Retina (tissue), 1 donor: Measurements from ENCODE around the gene NOC2L.

ENCODE experiments used
- DNase-seq: peaks from one replicate; pipeline ENCODE4 v3.0.0-alpha.2; 2016

Gene NOC2L

GRCh38 chr1:941015-941587, 18.0 kb downstream of the NOC2L start:
- DNase-seq: peak; percentile 80

DNA sequence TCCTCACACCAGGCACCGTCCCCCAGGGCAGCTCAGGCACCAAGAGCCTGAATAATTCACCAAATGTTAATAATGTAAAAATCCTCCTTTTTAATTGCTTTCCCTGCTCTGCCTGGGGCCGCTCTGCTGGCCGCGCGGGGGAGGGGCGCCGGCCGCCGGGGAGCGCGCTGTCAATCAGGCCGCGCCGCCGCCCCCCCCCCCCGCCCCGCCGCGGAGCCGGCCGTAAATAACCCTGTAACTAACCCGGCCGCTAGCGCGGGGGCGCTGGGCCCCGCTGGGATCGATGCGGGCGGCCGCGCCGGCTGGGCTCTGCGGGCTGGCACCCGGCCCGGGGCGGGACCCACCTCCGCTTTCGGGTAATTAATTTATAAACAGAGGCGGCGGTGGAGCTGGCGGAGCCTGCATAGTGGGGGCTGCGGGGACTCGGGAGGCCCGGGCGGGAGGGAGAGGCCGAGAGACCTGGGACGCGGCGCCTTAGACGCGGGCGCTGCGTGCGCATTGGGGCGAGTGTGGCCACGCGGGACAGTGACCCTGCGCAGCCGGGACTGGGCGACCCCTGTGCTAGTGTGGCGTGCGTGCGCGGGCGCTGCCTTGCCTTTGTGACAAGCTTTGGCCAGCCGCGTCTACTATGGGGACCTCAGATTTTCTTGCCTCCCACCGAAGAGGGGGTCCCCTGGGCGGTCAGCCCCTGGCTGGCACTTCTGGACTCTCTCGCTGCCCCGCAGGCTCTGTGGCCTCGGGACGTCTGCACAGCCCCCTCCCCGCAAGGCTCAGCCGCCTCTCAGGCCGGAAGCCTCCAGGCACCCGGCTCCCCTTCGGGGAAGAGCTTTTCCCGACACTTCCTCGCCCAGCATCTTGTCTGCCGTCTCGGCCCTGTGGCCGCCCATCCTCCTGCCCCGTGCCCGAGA, 18.7 kb downstream of the NOC2L start:
- peak; percentile 86 for DNase-seq

- peak; percentile 75 for DNase-seq
These were observed 19.4 kb downstream of the NOC2L start for GRCh38 chr1:939511-940106.

- DNase-seq: peak; percentile 53
These were observed 20.2 kb downstream of the NOC2L start for GRCh38 chr1:938711-939489.

GRCh38 chr1:938088-938683, 20.9 kb downstream of the NOC2L start:
- peak; percentile 52 for DNase-seq

- peak; percentile 60 for DNase-seq
These were observed 21.5 kb downstream of the NOC2L start for GRCh38 chr1:937521-937920.

DNA sequence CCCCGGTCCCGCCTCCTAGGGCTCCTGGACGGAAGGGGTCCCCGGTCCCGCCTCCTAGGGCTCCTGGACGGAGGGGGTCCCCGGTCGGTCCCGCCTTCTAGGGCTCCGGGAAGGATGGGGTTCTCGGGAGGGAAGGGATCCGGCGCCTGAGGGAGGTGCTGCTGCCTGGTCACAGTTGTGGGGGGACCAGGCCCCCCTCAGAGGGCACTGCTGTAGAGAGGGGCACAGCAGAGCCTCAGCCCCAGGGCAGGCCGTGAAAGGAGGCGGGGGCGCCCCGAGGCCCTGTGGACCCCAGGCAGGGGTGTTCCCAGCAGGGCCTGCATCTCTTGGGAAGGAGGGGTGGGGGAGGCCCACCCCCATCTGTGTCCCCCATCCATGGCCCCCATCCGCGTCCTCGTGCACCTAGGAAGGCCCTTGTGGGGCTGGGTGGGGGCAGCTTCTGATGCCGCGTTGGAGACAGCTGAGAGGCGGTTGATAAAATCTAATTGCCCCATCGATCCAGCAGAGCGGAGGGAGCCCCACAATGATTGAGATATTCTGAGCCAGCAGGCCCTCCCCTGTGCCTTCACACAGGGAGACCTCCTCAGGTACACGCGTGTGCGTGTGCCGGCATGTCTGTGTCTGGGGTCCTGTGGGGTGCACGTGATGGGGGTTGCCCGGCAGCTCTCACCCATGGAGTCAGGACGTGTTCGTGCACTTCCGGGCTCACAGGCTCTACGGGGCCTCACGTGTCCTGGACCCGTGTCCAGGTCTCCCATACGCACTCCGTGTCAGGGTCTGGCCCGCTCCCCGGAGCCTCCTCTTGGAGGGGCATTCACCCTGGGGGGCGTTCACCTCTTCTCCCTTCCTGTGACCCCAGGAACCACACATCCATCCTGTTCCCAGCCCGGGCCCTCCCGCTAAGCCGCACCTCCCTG, 22.4 kb downstream of the NOC2L start:
- peak; percentile 52 for DNase-seq

GRCh38 chr1:935751-936231, 23.3 kb downstream of the NOC2L start:
- DNase-seq: peak; percentile 87

DNA sequence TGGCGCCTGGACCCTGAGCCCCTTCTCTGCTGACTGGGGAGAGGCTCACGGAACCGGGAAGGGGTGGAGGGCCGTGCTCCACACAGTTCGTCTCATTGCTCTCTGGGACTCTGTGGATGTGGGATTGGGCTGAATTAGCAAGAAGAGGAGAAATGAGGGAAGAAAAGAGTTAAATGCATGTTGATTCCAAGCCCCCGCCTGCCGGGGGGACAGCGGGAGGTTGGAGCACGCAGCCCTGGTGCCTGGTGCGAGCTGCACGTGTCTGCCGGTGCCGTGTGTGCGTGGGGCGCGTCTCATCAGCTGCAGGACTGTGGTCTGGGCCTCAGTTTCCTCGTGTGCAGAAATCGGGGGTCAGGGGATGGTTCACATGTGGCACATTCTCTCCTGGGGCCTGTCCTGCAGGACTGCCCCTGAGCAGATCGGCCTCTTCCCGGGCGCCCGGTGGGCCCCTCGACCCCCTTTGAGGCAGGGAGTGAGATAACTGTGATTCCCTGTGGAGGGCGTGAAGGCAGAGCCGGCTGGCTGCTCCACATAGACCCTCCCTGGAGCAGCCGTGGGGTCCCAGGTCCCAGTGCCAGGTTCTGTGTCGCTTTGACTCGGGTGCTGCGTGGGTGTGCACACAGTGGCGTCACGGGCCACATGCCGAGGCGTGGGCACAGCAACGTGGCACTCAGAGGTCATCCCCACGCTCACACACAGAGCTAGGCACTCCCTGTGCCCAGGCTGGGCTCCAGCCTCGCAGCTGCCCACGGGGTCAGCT, 23.9 kb downstream of the NOC2L start:
- no peak for DNase-seq

- peak; percentile 59 for DNase-seq
These were observed 25.5 kb downstream of the NOC2L start for GRCh38 chr1:933603-933940.

GRCh38 chr1:932776-933602, 26.1 kb downstream of the NOC2L start:
- DNase-seq: peak; percentile 50

- peak; percentile 49 for DNase-seq
These were observed 26.9 kb downstream of the NOC2L start for GRCh38 chr1:932173-932510.

DNA sequence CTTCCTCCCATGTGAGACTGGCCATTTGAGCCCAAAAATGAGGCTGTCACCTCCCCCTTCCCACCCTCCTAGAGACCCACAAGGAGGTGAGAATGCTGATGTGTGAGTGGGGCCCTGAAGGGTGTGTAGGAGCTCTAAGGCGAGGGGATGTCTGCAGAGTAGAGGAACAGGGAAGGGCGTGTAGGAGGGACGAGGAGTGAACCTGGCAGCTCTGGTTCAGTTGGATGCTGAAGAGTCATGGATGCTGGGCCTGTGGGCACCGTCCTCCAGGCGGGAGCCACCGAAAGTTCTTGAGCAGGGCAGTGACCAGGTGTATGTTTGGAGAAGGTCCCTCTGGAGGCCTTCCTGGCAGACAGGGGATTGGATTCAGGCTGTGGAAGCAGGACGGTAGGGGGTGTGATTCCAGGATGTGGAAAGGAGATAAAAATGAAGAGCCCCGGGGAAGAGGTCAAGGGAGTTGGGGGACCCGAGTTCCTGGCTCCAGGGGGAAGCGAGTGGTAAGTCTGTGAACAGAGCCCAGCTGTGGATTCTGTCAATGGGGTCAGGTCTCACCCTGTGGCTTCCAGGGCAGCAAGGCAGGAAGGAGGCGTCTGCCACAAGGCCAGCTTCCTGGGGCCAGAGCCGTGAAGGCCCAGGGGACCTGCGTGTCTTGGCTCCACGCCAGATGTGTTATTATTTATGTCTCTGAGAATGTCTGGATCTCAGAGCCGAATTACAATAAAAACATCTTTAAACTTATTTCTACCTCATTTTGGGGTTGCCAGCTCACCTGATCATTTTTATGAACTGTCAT, 27.5 kb downstream of the NOC2L start:
- DNase-seq: peak; percentile 49

DNA sequence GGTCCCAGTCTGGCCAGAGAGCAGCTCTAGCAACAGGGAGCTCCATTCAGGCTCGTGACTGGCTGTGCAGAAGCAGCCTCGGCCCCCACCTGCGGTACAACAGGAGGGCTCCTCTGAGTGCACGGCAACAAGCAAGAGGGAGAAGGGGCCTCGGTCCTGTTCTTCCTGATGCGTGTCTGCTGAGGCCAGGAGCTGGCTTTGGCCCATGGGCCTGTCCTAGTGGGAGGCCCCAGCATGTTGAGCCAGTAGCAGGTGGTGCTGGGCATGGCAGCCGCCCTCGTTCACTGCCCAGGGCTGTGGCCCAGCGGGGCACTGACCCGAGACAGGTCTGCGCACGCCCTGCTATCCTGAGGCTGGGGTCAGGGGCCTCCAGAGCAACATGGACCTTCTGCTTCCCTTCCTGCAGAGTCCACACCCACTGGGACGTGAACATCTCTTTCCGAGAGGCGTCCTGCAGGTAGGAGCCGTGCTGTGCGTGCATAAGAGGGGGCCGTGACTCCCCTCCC, 28.4 kb downstream of the NOC2L start:
- no peak for DNase-seq

DNA sequence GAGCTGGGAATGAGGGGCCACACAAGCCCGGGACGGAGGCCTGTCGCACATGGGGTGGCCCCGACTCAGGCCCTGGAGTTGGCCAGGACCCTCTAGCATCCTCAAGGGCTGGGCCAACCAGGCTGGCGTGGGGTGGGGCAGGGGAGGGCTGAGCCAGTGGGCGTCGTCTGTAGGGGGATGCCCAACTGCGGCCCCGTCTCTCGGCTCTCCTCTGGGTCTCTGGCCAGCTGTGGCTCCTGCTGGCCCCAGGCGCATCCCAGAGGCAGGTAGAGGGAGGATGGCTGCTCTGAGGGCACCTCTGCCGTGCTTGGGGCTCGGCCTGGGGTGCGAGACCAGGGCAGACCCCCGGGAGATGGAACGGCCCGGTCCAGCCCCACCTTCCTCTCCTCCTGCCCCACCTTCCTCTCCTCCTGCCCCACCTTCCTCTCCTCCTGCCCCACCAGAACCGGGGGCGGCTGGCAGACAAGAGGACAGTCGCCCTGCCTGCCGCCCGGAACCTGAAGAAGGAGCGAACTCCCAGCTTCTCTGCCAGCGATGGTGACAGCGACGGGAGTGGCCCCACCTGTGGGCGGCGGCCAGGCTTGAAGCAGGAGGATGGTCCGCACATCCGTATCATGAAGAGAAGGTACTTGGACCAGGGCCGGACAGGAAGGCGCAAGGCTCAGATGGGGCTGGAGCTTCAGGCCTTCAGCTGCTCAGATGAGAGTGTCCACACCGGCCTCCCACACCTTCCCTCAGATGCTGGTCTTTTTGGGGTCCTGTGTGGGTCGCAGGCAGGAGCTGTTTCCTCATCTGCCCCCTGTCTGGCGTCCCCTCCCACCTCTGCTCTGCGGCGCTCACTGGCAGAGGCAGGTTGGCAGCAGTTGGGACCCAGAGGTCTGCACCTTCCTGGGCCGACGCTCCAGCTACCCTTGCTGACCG, 29.1 kb downstream of the NOC2L start:
- no peak for DNase-seq

DNA sequence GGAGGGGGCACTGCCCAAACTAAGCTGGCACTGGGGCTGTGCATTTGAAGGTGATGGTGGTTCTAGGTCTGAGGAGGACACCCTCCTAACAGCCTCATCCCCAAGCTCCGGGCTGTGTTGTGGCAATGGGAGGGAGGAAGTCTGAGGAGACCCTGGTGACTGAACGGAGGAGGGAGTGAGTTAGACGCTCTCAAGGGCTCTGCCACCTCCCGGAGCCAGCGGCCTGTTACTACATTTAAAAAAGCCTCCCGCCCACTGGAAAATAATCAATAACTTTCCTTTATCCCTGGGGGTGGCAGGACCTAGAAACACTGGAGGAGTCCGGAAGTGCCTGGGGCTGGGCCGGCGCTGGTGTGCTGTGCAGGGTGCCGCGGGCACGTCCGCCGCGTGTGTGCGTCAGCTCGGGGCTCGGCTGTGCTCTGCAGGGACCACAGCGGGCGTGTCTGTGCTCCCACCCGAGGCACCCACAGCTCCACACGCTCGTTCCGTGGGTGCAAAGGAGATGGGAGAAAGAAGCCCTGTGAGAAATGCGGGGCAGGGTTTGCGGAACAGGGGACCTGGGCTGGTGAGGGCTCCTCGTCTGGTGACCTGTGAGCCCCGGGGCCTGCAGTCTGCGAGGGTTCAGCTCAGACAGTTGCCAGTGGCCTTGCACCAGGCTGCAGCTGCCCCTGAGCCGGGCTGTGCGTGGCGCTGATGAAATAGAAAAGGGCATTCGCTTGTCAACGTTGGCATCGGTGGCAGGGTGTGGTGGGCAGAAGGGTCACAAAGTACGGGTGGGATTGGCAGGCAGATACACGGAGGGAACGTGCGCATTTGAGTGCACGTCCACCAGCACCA, 30.0 kb downstream of the NOC2L start:
- no peak for DNase-seq

DNA sequence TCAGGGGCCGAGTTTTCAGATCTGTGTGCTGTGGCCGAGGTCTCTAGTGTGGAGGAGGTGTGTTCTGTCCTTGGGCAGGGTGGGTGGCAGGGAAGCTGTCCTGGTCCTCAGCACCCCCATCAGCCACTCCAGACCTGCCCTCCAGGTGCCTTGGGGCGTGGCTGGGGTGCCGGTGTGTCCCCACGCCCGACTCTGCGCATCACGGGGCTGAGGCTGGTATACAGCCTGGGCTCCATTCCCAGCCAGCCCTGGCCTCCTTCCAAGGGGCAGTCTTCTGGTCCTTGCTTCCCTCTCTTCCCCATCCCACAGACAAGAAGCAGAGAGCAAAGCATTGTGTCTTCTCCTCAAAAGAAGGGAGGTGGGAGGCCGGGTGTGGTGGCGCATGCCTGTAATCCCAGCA, 31.3 kb downstream of the NOC2L start:
- DNase-seq: no peak
